Endothelial cell of umbilical vein (primary cell): ENCODE measurements around the gene CLSTN2. TPM values are rescaled to one million over a fixed set of nuclear protein-coding genes. Genes with fewer than 3 reads are reported as not detected.

Experiments used
- BruUV-seq: library from RNA; stranded (reverse); fragments of 400-500 nt; replicated peaks from 2 replicates; lab custom pipeline; 2021; lab: Mats Ljungman, UMichigan
- CTCF ChIA-PET: fragments of 300-600, 350-600 bp; sonication (Branson Sonifier 250); formaldehyde crosslinking; loops from one replicate; lab custom pipeline; 2021; ENCODE audit warnings: antibody characterized with exemption, inconsistent platforms; lab: Charles Lee
- POLR2A ChIA-PET: fragments of 300-600, 350-600 bp; sonication (Branson Sonifier 250); formaldehyde crosslinking; loops from one replicate; lab custom pipeline; 2021; ENCODE audit warnings: antibody characterized with exemption, inconsistent platforms; lab: Charles Lee
- DNase-seq: peaks from one replicate; pipeline ENCODE4 v3.0.0-alpha.2; 2011; ENCODE audit warnings: low read depth, low spot score
- FAIRE-seq: peaks from 2 replicates; lab custom pipeline; 2011; peaks lifted over from hg19 to GRCh38; lab: Jason Lieb, UNC
- H2AFZ ChIP-seq: 2 replicates; pipeline ENCODE4 v1.6.0; 2012; ENCODE audit warnings: low read depth, low read length, control low read depth, inconsistent platforms
- H3K27ac ChIP-seq: 2 replicates; pipeline ENCODE4 v1.5.1; 2011; ENCODE audit warnings: low read depth, mild to moderate bottlenecking, control low read depth, low read length, moderate library complexity; ENCODE audit not compliant: insufficient read depth
- H3K27me3 ChIP-seq, 2 experiments: 2 replicates each; pipeline versions ENCODE4 v1.6.0 to v1.6.1; 2011; ENCODE audit warnings: low read length in 2 of 2, mixed read lengths in 1 of 2; ENCODE audit not compliant: control insufficient read depth in 2 of 2, insufficient read depth in 2 of 2
- H3K36me3 ChIP-seq, 2 experiments: 2 replicates in 1 of 2; 3 replicates in 1 of 2; pipeline ENCODE4 v1.5.1; 2011; ENCODE audit warnings: low read length in 2 of 2, mild to moderate bottlenecking in 1 of 2, moderate library complexity in 1 of 2; ENCODE audit not compliant: control insufficient read depth in 2 of 2, insufficient read depth in 2 of 2; ENCODE audit errors: extremely low read depth in 1 of 2
- H3K4me1 ChIP-seq: 3 replicates; pipeline ENCODE4 v1.5.1; 2011; ENCODE audit warnings: mild to moderate bottlenecking, low read length; ENCODE audit not compliant: control insufficient read depth, insufficient read depth; ENCODE audit errors: extremely low read depth
- H3K4me2 ChIP-seq: 2 replicates; pipeline ENCODE4 v1.6.1; 2011; ENCODE audit warnings: low read length, control low read depth, mixed read lengths; ENCODE audit not compliant: insufficient read depth
- H3K4me3 ChIP-seq, 3 experiments: fragments of 200-600 bp in 1 of 3; sonication (generic), shearing (Covaris generic) in 1 of 3; replicated peaks in 1 of 3; 2 replicates each; pipeline ENCODE4 v1.5.1; 2011 to 2016; ENCODE audit warnings: control low read depth in 3 of 3, low read length in 3 of 3, mild to moderate bottlenecking in 2 of 3, inconsistent platforms in 1 of 3, low read depth in 1 of 3, moderate library complexity in 1 of 3; ENCODE audit not compliant: insufficient read depth in 1 of 3
- H3K79me2 ChIP-seq: 2 replicates; pipeline ENCODE4 v1.6.0; 2012; ENCODE audit warnings: low read length, inconsistent platforms; ENCODE audit not compliant: control insufficient read depth, insufficient read depth
- H3K9ac ChIP-seq: replicated peaks from 2 replicates; pipeline ENCODE3; 2011; ENCODE audit warnings: low read length, control low read depth; ENCODE audit not compliant: insufficient read depth; ENCODE audit errors: extremely low read depth
- H3K9me1 ChIP-seq: replicated peaks from 3 replicates; pipeline ENCODE4 v1.6.0; 2011; ENCODE audit warnings: mild to moderate bottlenecking, low read length; ENCODE audit not compliant: control insufficient read depth, insufficient read depth; ENCODE audit errors: extremely low read depth
- H3K9me3 ChIP-seq: replicated peaks from 2 replicates; pipeline ENCODE4 v1.5.1; 2012; ENCODE audit warnings: low read length, inconsistent platforms; ENCODE audit not compliant: control insufficient read depth, insufficient read depth
- H4K20me1 ChIP-seq: replicated peaks from 2 replicates; pipeline ENCODE3; 2011; ENCODE audit warnings: mild to moderate bottlenecking, low read length; ENCODE audit not compliant: control insufficient read depth, insufficient read depth; ENCODE audit errors: extremely low read depth
- CTCF ChIP-seq, 2 donors: IDR thresholded peaks; 1 replicate in 1 of 2; 2 replicates in 1 of 2; pipeline ENCODE4 v1.5.1; 2011; ENCODE audit warnings: low read length in 2 of 2, mild to moderate bottlenecking in 2 of 2, moderate library complexity in 2 of 2, control low read depth in 1 of 2, inconsistent platforms in 1 of 2, low read depth in 1 of 2; ENCODE audit not compliant: insufficient read depth in 1 of 2; ENCODE audit errors: extremely low read depth in 1 of 2
- EZH2 ChIP-seq: IDR thresholded peaks from 2 replicates; pipeline ENCODE4 v1.6.1; 2012; ENCODE audit warnings: borderline replicate concordance, low read depth, mild to moderate bottlenecking, moderate library complexity, low read length, inconsistent platforms; ENCODE audit not compliant: severe bottlenecking
- FOS ChIP-seq: IDR thresholded peaks from 2 replicates; pipeline ENCODE4 v1.6.1; 2011; ENCODE audit warnings: mild to moderate bottlenecking, low read length, moderate library complexity, borderline replicate concordance; ENCODE audit not compliant: insufficient read depth
- GATA2 ChIP-seq: IDR thresholded peaks from 2 replicates; pipeline ENCODE4 v1.7.0; 2011; ENCODE audit warnings: low read depth, mild to moderate bottlenecking, moderate library complexity, mixed read lengths, low read length; ENCODE audit not compliant: insufficient read length, insufficient read depth
- JUN ChIP-seq: IDR thresholded peaks from 2 replicates; pipeline ENCODE4 v1.6.1; 2011; ENCODE audit warnings: borderline replicate concordance, low read depth; ENCODE audit not compliant: insufficient read length, insufficient read depth
- MAX ChIP-seq: IDR thresholded peaks from 2 replicates; pipeline ENCODE4 v1.6.1; 2011; ENCODE audit not compliant: insufficient read depth, insufficient read length
- MYC ChIP-seq: IDR thresholded peaks from one replicate; pipeline ENCODE4 v1.6.1; 2011; ENCODE audit warnings: mild to moderate bottlenecking, low read depth, low read length
- POLR2A ChIP-seq: IDR thresholded peaks from 2 replicates; pipeline ENCODE4 v1.6.1; 2012; ENCODE audit warnings: low read depth, mild to moderate bottlenecking, control low read depth, low read length
- POLR2AphosphoS5 ChIP-seq: IDR thresholded peaks from 2 replicates; pipeline ENCODE4 v1.6.1; 2012; ENCODE audit warnings: low read depth, mild to moderate bottlenecking, control low read depth, low read length, moderate library complexity; ENCODE audit not compliant: insufficient read depth
- dilution Hi-C: fragments of 300-500 bp; cut with MboI; formaldehyde crosslinking; loops from one replicate; pipeline ENCODE4 v1.15.0; 2019; ENCODE audit warnings: low sequenced_read_pairs; ENCODE audit not compliant: extremely low pct_ligation_motif_present
- intact Hi-C: fragments of 100-400 bp; cut with micrococcal nuclease; formaldehyde crosslinking; loops from one replicate; pipeline ENCODE4 v1.10.0; 2022
- polyA plus RNA-seq, 4 experiments: library from polyadenylated mRNA; depleted of rRNA in 3 of 4; stranded (reverse) in 3 of 4; unstranded in 1 of 4; fragments of >200 nt; gene quantifications; 2 replicates each; pipeline versions ENCODE4 v1.2.1 to v1.2.3, GENCODE V29; 2011 to 2012; ENCODE audit warnings: missing spikeins in 1 of 4
- total RNA-seq: library from RNA; stranded (reverse); gene quantifications from 2 replicates; pipeline ENCODE4 v1.2.3, GENCODE V29; 2021

Gene CLSTN2
- total and polyA plus RNA-seq, 2 donors (not counting 3 experiments of a cell fraction or from before 2014, with no cell fraction given), result 0.26 to 0.38 TPM

GRCh38 chr3:140430494-140430893, 495.5 kb downstream of the CLSTN2 start:
- POLR2A ChIA-PET, result no interaction called here
- H3K4me2 ChIP-seq, result no peak overlapping the region
- dilution Hi-C loops, result no loop called here

More at GRCh38 chr3:140430494-140430893, 495.5 kb downstream of the CLSTN2 start:
- Histone ChIP-seq H3K36me3 (no peaks in the 10 kb centered on the region), H3K27ac (no peak overlapping the region), H3K4me1 (no peaks in the 10 kb centered on the region), H3K27me3 (no peaks in the 10 kb centered on the region), H3K79me2 (no peaks in the 10 kb centered on the region), H4K20me1 (no peaks in the 10 kb centered on the region), H2AFZ (no peak overlapping the region), H3K9me3 (no peaks in the 10 kb centered on the region), H3K4me3 (no peak overlapping the region), H3K9me1 (no peaks in the 10 kb centered on the region), H3K9ac (no peak overlapping the region)
- FAIRE-seq (no peak), DNase-seq (no peak)
- intact Hi-C loops, result no loop called here
- no TSS peak for BruUV-seq
- CTCF ChIA-PET, result no interaction called here
- TF ChIP-seq MAX (no peak), JUN (no peak), POLR2A (no peak), EZH2 (no peak), MYC (no peak), CTCF (IDR thresholded peaks at IDR 0.05; ENCODE audit: extremely low read depth in 1 of 2, insufficient read depth in 1 of 2, low read depth in 1 of 2, low read length in 2 of 2) (no peak), GATA2 (no peak), POLR2AphosphoS5 (no peak), FOS (no peak)
